Nephron progenitor cell (in vitro differentiated cells): ENCODE results near the gene ZNF789.

Experiments
- DNase-seq: peaks from one replicate; pipeline ENCODE4 v3.0.0; 2021
- H3K27ac Mint-ChIP-seq: 2 replicates; pipeline ENCODE4 v1.8.0; 2021; ENCODE audit warnings: mild to moderate bottlenecking, moderate library complexity, mixed read lengths
- H3K27me3 Mint-ChIP-seq: 2 replicates; pipeline ENCODE4 v1.8.0; 2021; ENCODE audit warnings: mild to moderate bottlenecking, low read depth, mixed read lengths; ENCODE audit not compliant: poor library complexity
- H3K36me3 Mint-ChIP-seq: 2 replicates; pipeline ENCODE4 v1.8.0; 2021; ENCODE audit warnings: low read depth, mixed read lengths
- H3K4me1 Mint-ChIP-seq: 2 replicates; pipeline ENCODE4 v1.8.0; 2021; ENCODE audit warnings: mixed read lengths
- H3K4me3 Mint-ChIP-seq: 2 replicates; pipeline ENCODE4 v1.8.0; 2021; ENCODE audit warnings: mild to moderate bottlenecking, moderate library complexity, mixed read lengths
- H3K9me3 Mint-ChIP-seq: 2 replicates; pipeline ENCODE4 v1.8.0; 2021; ENCODE audit warnings: mild to moderate bottlenecking, moderate library complexity, mixed read lengths
- CTCF ChIP-seq: fragments of 200-600 bp; sonication (generic); IDR thresholded peaks from 2 replicates; pipeline ENCODE4 v1.5.0; 2021; ENCODE audit warnings: antibody characterized with exemption

ZNF789 gene

GRCh38 chr7:99433158-99433557 is 39.5 kb upstream of the ZNF789 start:
- no peak for DNase-seq
- H3K4me1 Mint-ChIP-seq, result peaks cover 26% of the 10 kb centered on the region
- no peaks in the 10 kb centered on the region for H3K9me3 Mint-ChIP-seq
- no peak for TF ChIP-seq CTCF
- H3K27ac Mint-ChIP-seq, result peak overlapping the region; percentile 42
- peaks cover 50% of the 10 kb centered on the region for H3K36me3 Mint-ChIP-seq
- H3K4me3 Mint-ChIP-seq, result no peak overlapping the region
- no peaks in the 10 kb centered on the region for H3K27me3 Mint-ChIP-seq

GRCh38 chr7:99437946-99438572 is 34.6 kb upstream of the ZNF789 start:
- H3K27ac Mint-ChIP-seq, result peak overlapping the region; percentile 98

GRCh38 chr7:99438573-99439480 is 33.9 kb upstream of the ZNF789 start, which contains the start of the genes CPSF4 and PTCD1:
CPSF4 (plus strand) TSS chr7:99438943; CDS start chr7:99439083, 140 bp downstream.
PTCD1 (minus strand) TSS chr7:99438798; CDS start chr7:99435242, 3,556 bp downstream.
- peak; percentile 98 for DNase-seq
- H3K36me3 Mint-ChIP-seq, result peaks cover 28% of the 10 kb centered on the region
- H3K27me3 Mint-ChIP-seq, result no peaks in the 10 kb centered on the region
- H3K4me1 Mint-ChIP-seq, result peaks cover 27% of the 10 kb centered on the region
- H3K27ac Mint-ChIP-seq, result peak within 1 kb of the TSS; percentile 98
- H3K4me3 Mint-ChIP-seq, result peak within 1 kb of the TSS; percentile 100
- TF ChIP-seq CTCF, result no peak
- H3K9me3 Mint-ChIP-seq, result no peaks in the 10 kb centered on the region

More at GRCh38 chr7:99437946-99438572, 34.6 kb upstream of the ZNF789 start:
- no peak for TF ChIP-seq CTCF
- no peak for DNase-seq
- peak overlapping the region; percentile 100 for H3K4me3 Mint-ChIP-seq
- no peaks in the 10 kb centered on the region for H3K27me3 Mint-ChIP-seq
- H3K4me1 Mint-ChIP-seq, result peaks cover 32% of the 10 kb centered on the region
- no peaks in the 10 kb centered on the region for H3K9me3 Mint-ChIP-seq
- H3K36me3 Mint-ChIP-seq, result peaks cover 31% of the 10 kb centered on the region

GRCh38 chr7:99440195-99440594 is 32.5 kb upstream of the ZNF789 start:
- no peak for DNase-seq
- H3K27ac Mint-ChIP-seq, result peak overlapping the region; percentile 42
- peaks cover 28% of the 10 kb centered on the region for H3K36me3 Mint-ChIP-seq
- no peak for TF ChIP-seq CTCF
- H3K27me3 Mint-ChIP-seq, result peaks cover 3% of the 10 kb centered on the region
- no peaks in the 10 kb centered on the region for H3K9me3 Mint-ChIP-seq
- peak overlapping the region; percentile 100 for H3K4me3 Mint-ChIP-seq
- peaks cover 27% of the 10 kb centered on the region for H3K4me1 Mint-ChIP-seq

- Mint-ChIP-seq H3K4me3 (no peak overlapping the region), H3K4me1 (peaks cover 5% of the 10 kb centered on the region), H3K27me3 (peaks cover 3% of the 10 kb centered on the region), H3K9me3 (no peaks in the 10 kb centered on the region), H3K36me3 (peaks cover 69% of the 10 kb centered on the region), H3K27ac (no peak overlapping the region)
- no peak for TF ChIP-seq CTCF
- no peak for DNase-seq
These were observed 26.6 kb upstream of the ZNF789 start for GRCh38 chr7:99446096-99446495.
